Neural progenitor cell (in vitro differentiated cells): Measurements from ENCODE around the gene LSP1.

Experiments used
- CTCF ChIP-seq: fragments of 200-600 bp; sonication (generic); IDR thresholded peaks from 2 replicates; pipeline ENCODE4 v1.5.1; 2017; ENCODE audit warnings: antibody characterized with exemption, mild to moderate bottlenecking
- EZH2 ChIP-seq: fragments of 200-600 bp; sonication (generic); IDR thresholded peaks from 2 replicates; pipeline ENCODE4 v1.6.1; 2017; ENCODE audit warnings: antibody characterized with exemption, mild to moderate bottlenecking, moderate library complexity
- EZH2phosphoT487 ChIP-seq: fragments of 200-600 bp; sonication (generic); IDR thresholded peaks from 2 replicates; pipeline ENCODE4 v1.6.1; 2017; ENCODE audit warnings: antibody characterized with exemption

DNA sequence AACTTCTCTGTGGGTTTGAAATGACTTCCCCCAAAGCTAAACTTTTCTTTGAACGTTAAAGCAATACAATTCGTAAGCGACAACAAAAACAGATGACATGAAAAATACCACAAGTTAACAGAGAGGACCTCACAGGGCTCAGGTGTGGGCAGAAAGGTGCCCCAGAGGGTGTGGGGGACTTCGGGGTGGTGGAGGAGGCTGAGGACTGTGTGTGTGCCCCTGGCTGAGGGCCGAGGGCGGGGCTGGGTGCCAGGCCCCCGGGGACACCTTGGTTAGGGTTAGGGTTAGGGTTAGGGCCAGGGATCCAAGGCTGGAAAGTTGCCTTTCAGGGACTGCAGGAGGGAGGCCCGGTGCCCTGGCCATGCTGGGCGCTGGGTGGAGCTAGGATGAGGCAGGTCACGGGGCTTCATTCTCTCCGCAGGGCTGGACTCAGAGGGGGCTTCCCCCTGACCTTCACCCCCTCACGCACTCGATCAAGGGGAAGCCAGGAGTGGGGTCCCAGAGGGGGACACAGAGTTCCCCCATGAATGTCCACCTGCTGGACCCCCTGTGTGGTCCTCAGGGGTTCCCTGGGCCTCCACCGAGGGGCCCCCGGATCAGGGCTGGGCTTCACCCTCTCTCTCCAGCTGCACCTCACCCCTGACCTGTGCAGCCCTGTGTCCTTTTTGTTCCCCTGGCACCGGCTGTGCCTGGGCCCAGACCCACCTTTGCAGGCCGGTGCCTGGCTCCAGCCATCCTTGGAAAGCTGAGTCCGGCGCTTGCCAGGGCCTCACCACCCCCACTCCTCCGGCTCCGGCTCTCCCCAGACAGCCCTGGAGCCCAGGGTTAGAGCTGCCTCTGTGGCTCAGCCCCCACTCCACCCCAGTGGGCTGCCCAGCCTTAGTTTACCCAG, 7.1 kb upstream of the LSP1 start:
- TF ChIP-seq CTCF (no peak), EZH2phosphoT487 (no peak), EZH2 (no peak)
